Caki2 (cell line): Measurements from ENCODE around the gene MBNL1. TPM values are rescaled to one million over a fixed set of nuclear protein-coding genes. Genes with fewer than 3 reads are reported as not detected.

ENCODE experiments used
- DNase-seq: peaks from one replicate; pipeline ENCODE4 v3.0.0-alpha.2; 2015; ENCODE audit warnings: low read depth
- in situ Hi-C: cut with HindIII; loops from 2 replicates; pipeline ENCODE4 v1.10.0; 2016; ENCODE audit warnings: low sequenced_read_pairs, low pct_unique_long_range_greater_than_20kb, mixed read lengths
- total RNA-seq: library from RNA; depleted of rRNA; stranded (reverse); fragments of >200 nt; shearing (Covaris generic); gene quantifications from 2 replicates; pipeline ENCODE4 v1.2.3, GENCODE V29; 2014; ENCODE audit warnings: low replicate concordance

The MBNL1 gene
- total RNA-seq, 1 experiment from 2014 or later: 89.0 TPM

GRCh38 chr3:152307829-152308474 is 39.2 kb downstream of the MBNL1 start:
- in situ Hi-C loops: no loop called here
- peak; percentile 94 for DNase-seq

- in situ Hi-C loops: no loop called here
These were observed 39.7 kb downstream of the MBNL1 start for GRCh38 chr3:152308475-152308844.

GRCh38 chr3:152309031-152309430 is 40.3 kb downstream of the MBNL1 start:
- DNase-seq: peak; percentile 80
- in situ Hi-C loops: no loop called here

More at GRCh38 chr3:152308475-152308844, 39.7 kb downstream of the MBNL1 start:
- DNase-seq: no peak

GRCh38 chr3:152309535-152310307 is 41.0 kb downstream of the MBNL1 start:
- DNase-seq: no peak
- in situ Hi-C loops: no loop called here

- DNase-seq: no peak
- in situ Hi-C loops: no loop called here
These were observed 44.7 kb downstream of the MBNL1 start for GRCh38 chr3:152313430-152313829.

- in situ Hi-C loops: no loop called here
- DNase-seq: no peak
These were observed 45.2 kb downstream of the MBNL1 start for GRCh38 chr3:152313914-152314313.

GRCh38 chr3:152314677-152315353 is 46.1 kb downstream of the MBNL1 start:
- in situ Hi-C loops: no loop called here

GRCh38 chr3:152315623-152316022 is 46.9 kb downstream of the MBNL1 start:
- in situ Hi-C loops: no loop called here
- DNase-seq: no peak

More at GRCh38 chr3:152314677-152315353, 46.1 kb downstream of the MBNL1 start:
- no peak for DNase-seq

GRCh38 chr3:152316318-152316717 is 47.6 kb downstream of the MBNL1 start:
- in situ Hi-C loops: no loop called here
- peak; percentile 62 for DNase-seq

- in situ Hi-C loops: no loop called here
- no peak for DNase-seq
These were observed 48.5 kb downstream of the MBNL1 start for GRCh38 chr3:152317184-152317583.

- in situ Hi-C loops: no loop called here
- DNase-seq: peak; percentile 84
These were observed 49.2 kb downstream of the MBNL1 start for GRCh38 chr3:152317956-152318355.

GRCh38 chr3:152318512-152318911 is 49.8 kb downstream of the MBNL1 start:
- in situ Hi-C loops: no loop called here
- DNase-seq: no peak

- peak; percentile 21 for DNase-seq
- in situ Hi-C loops: no loop called here
These were observed 50.5 kb downstream of the MBNL1 start for GRCh38 chr3:152319256-152319655.

- no peak for DNase-seq
- in situ Hi-C loops: no loop called here
These were observed 51.3 kb downstream of the MBNL1 start for GRCh38 chr3:152319831-152320617.

GRCh38 chr3:152321200-152321954 is 52.6 kb downstream of the MBNL1 start:
- in situ Hi-C loops: no loop called here
- no peak for DNase-seq

- in situ Hi-C loops: no loop called here
- no peak for DNase-seq
These were observed 53.2 kb downstream of the MBNL1 start for GRCh38 chr3:152321955-152322377.

GRCh38 chr3:152322756-152323155 is 54.0 kb downstream of the MBNL1 start:
- no peak for DNase-seq
- in situ Hi-C loops: no loop called here

GRCh38 chr3:152323834-152324233 is 55.1 kb downstream of the MBNL1 start:
- in situ Hi-C loops: no loop called here
- DNase-seq: no peak
